ENCODE results near the gene PTX3. TPM values are rescaled to one million over a fixed set of nuclear protein-coding genes. Genes with fewer than 3 reads are reported as not detected.

The PTX3 gene
- total RNA-seq, 1 experiment from 2014 or later, result 4.3 TPM

GRCh38 chr3:157460253-157460652 is 23.6 kb downstream of the PTX3 start:
- intact Hi-C loops (cut with micrococcal nuclease; ENCODE audit: unreplicated experiment), result no loop called here
- Histone ChIP-seq H3K9me3 (ENCODE audit: low read depth, low read length, poor library complexity, severe bottlenecking) (no peaks in the 10 kb centered on the region), H3K4me3 (ENCODE audit: low read depth, low read length, poor library complexity, severe bottlenecking) (no peak overlapping the region), H3K4me1 (ENCODE audit: insufficient read depth, low read length, poor library complexity, severe bottlenecking) (no peaks in the 10 kb centered on the region), H3K27me3 (replicated peaks; ENCODE audit: insufficient read depth, low read depth, low read length, poor library complexity) (peaks cover 28% of the 10 kb centered on the region), H3K27ac (ENCODE audit: low read depth, low read length, poor library complexity, severe bottlenecking) (no peak overlapping the region), H3K36me3 (ENCODE audit: insufficient read depth, low read length, poor library complexity, severe bottlenecking) (no peaks in the 10 kb centered on the region)
- POLR2A ChIA-PET (ENCODE audit: low non-redundant PET), result no interaction called here
- CTCF ChIA-PET, result no interaction called here
- no TSS peak for BruUV-seq (replicated peaks)
- DNase-seq (ENCODE audit: low spot score), result no peak
- no peak for TF ChIP-seq EZH2 (IDR thresholded peaks at IDR 0.05; ENCODE audit: borderline replicate concordance, low read depth, low read length, poor library complexity, severe bottlenecking)
- TF ChIP-seq, protein P1, sequence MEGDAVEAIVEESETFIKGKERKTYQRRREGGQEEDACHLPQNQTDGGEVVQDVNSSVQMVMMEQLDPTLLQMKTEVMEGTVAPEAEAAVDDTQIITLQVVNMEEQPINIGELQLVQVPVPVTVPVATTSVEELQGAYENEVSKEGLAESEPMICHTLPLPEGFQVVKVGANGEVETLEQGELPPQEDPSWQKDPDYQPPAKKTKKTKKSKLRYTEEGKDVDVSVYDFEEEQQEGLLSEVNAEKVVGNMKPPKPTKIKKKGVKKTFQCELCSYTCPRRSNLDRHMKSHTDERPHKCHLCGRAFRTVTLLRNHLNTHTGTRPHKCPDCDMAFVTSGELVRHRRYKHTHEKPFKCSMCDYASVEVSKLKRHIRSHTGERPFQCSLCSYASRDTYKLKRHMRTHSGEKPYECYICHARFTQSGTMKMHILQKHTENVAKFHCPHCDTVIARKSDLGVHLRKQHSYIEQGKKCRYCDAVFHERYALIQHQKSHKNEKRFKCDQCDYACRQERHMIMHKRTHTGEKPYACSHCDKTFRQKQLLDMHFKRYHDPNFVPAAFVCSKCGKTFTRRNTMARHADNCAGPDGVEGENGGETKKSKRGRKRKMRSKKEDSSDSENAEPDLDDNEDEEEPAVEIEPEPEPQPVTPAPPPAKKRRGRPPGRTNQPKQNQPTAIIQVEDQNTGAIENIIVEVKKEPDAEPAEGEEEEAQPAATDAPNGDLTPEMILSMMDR (conservative IDR thresholded peaks at IDR 0.05; ENCODE audit: low read depth, low read length), result no peak

DNA sequence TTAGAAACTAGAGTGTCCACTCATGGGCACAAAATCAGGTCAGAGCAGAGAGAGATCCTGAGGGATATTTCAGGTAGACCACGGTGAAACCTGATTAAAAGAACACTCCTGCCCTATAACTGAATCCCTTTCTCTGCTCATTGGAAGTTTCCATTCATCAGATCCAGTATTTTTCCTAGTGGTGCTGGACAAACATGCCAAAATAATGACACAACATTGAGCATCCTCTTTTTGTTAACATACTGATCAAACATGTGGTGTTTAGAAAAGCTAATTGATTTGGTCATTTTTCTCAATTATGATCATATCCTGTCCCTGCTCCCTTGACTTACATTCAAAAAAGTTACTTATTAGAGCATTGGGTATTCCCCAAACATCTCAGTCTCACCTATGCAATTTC is 27.2 kb downstream of the PTX3 start:
- CTCF ChIA-PET, result no interaction called here
- no peak for DNase-seq (ENCODE audit: low spot score)
- TF ChIP-seq EZH2 (IDR thresholded peaks at IDR 0.05; ENCODE audit: borderline replicate concordance, low read depth, low read length, poor library complexity, severe bottlenecking), result no peak
- TF ChIP-seq, protein P1 (conservative IDR thresholded peaks at IDR 0.05; ENCODE audit: low read depth, low read length), result no peak
- H3K36me3 ChIP-seq (ENCODE audit: insufficient read depth, low read length, poor library complexity, severe bottlenecking), result no peaks in the 10 kb centered on the region
- H3K27ac ChIP-seq (ENCODE audit: low read depth, low read length, poor library complexity, severe bottlenecking), result no peak overlapping the region
- no TSS peak for BruUV-seq (replicated peaks)
- no peak overlapping the region for H3K4me3 ChIP-seq (ENCODE audit: low read depth, low read length, poor library complexity, severe bottlenecking)
- peaks cover 10% of the 10 kb centered on the region for H3K27me3 ChIP-seq (replicated peaks; ENCODE audit: insufficient read depth, low read depth, low read length, poor library complexity)
- intact Hi-C loops (cut with micrococcal nuclease; ENCODE audit: unreplicated experiment), result no loop called here
- POLR2A ChIA-PET (ENCODE audit: low non-redundant PET), result no interaction called here
- H3K9me3 ChIP-seq (ENCODE audit: low read depth, low read length, poor library complexity, severe bottlenecking), result no peaks in the 10 kb centered on the region
- H3K4me1 ChIP-seq (ENCODE audit: insufficient read depth, low read length, poor library complexity, severe bottlenecking), result no peaks in the 10 kb centered on the region

DNA sequence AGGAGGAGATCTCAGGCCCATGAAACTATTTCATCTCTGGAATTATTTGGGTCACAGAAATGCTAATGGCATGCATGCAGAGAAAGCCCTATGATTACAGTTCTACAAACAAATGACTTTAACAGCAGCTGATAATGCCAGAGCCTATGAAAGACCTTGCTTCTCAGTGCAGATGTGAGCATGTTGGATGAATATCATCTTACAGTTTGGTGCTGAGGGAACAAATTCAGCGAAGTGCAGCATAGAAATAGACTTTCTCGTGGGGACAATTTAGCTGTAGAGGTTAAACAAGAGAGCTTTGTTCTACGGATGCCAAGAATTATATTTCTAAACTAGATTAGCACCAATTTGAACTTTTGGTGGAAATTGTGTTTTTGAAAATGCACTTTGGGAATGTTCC is 27.7 kb downstream of the PTX3 start:
- intact Hi-C loops (cut with micrococcal nuclease; ENCODE audit: unreplicated experiment), result no loop called here

More for the DNA sequence above, 27.7 kb downstream of the PTX3 start:
- H3K27me3 ChIP-seq (replicated peaks; ENCODE audit: insufficient read depth, low read depth, low read length, poor library complexity), result peaks cover 9% of the 10 kb centered on the region
- BruUV-seq (replicated peaks), result no TSS peak
- no peaks in the 10 kb centered on the region for H3K4me1 ChIP-seq (ENCODE audit: insufficient read depth, low read length, poor library complexity, severe bottlenecking)
- POLR2A ChIA-PET (ENCODE audit: low non-redundant PET), result no interaction called here
- H3K4me3 ChIP-seq (ENCODE audit: low read depth, low read length, poor library complexity, severe bottlenecking), result no peak overlapping the region
- CTCF ChIA-PET, result no interaction called here
- no peak overlapping the region for H3K27ac ChIP-seq (ENCODE audit: low read depth, low read length, poor library complexity, severe bottlenecking)
- TF ChIP-seq, protein P1 (conservative IDR thresholded peaks at IDR 0.05; ENCODE audit: low read depth, low read length), result no peak
- TF ChIP-seq EZH2 (IDR thresholded peaks at IDR 0.05; ENCODE audit: borderline replicate concordance, low read depth, low read length, poor library complexity, severe bottlenecking), result no peak
- DNase-seq (ENCODE audit: low spot score), result no peak
- no peaks in the 10 kb centered on the region for H3K9me3 ChIP-seq (ENCODE audit: low read depth, low read length, poor library complexity, severe bottlenecking)
- no peaks in the 10 kb centered on the region for H3K36me3 ChIP-seq (ENCODE audit: insufficient read depth, low read length, poor library complexity, severe bottlenecking)

Data from A673 (cell line).